Mucosa of descending colon (tissue), 3 donors: Measurements from ENCODE around the gene TRABD2B. TPM values are rescaled to one million over a fixed set of nuclear protein-coding genes. Genes with fewer than 3 reads are reported as not detected.

Experiments used
- ATAC-seq: fragments of 200-7000 bp; cut with Tn5 transposase; one replicate; pipeline ENCODE4 v1.9.1; 2020; ENCODE audit warnings: mild to moderate bottlenecking, moderate library complexity
- DNase-seq, 3 donors: peaks; one replicate each; pipeline ENCODE4 v3.0.0-alpha.2; 2020
- H3K36me3 ChIP-seq: fragments of 200-600 bp; one replicate; pipeline ENCODE4 v1.8.0; 2021; ENCODE audit warnings: low read depth, mild to moderate bottlenecking
- H3K4me1 ChIP-seq: fragments of 200-600 bp; one replicate; pipeline ENCODE4 v1.8.0; 2021; ENCODE audit warnings: low read depth, mild to moderate bottlenecking
- H3K4me3 ChIP-seq: fragments of 200-600 bp; one replicate; pipeline ENCODE4 v1.8.0; 2021; ENCODE audit warnings: mild to moderate bottlenecking
- H3K9me3 ChIP-seq: fragments of 200-600 bp; one replicate; pipeline ENCODE4 v1.8.0; 2021; ENCODE audit warnings: mild to moderate bottlenecking
- CTCF ChIP-seq: fragments of 200-600 bp; IDR thresholded peaks from one replicate; pipeline ENCODE4 v1.8.0; 2022; ENCODE audit warnings: antibody characterized with exemption, mild to moderate bottlenecking
- intact Hi-C, 2 donors: fragments of 100-400 bp; cut with DNase I in 1 of 2; cut with micrococcal nuclease in 1 of 2; formaldehyde crosslinking; loops; one replicate each; pipeline versions ENCODE4 v1.11.0 to v1.11.1; 2022; cut with DNase I, micrococcal nuclease
- total RNA-seq, 3 donors: library from RNA; stranded (reverse); fragmentation: NEBNext Ultra II Directional in 2 of 3; extraction: Animal tissue kit (Norgen Biotek cat#: 25700) in 2 of 3; gene quantifications; one replicate each; pipeline versions ENCODE4 v1.2.1 to v1.2.4, GENCODE V29; 2021 to 2023
- donor health status: DM: no; HTN: no; CAD: no; lungs with moderate emphysema.
- donor health status: DM: no; HTN: no; CAD: no.
- donor health status: DM: no; HTN: yes; CAD: no.

Gene TRABD2B
- total RNA-seq, 3 donors from 2014 or later = 0.35 to 2.0 (median 2.0) TPM

GRCh38 chr1:47890779-47891178 lies 106.4 kb downstream of the TRABD2B start:
- no peaks in the 10 kb centered on the region for H3K4me1 ChIP-seq
- intact Hi-C loops = no loop called here
- TF ChIP-seq CTCF = no peak
- no peaks in the 10 kb centered on the region for H3K36me3 ChIP-seq
- H3K9me3 ChIP-seq = no peaks in the 10 kb centered on the region
- DNase-seq (no peak), ATAC-seq (no peak)
- no peak overlapping the region for H3K4me3 ChIP-seq

- no peak for TF ChIP-seq CTCF
- Histone ChIP-seq H3K4me1 (no peaks in the 10 kb centered on the region), H3K9me3 (no peaks in the 10 kb centered on the region), H3K36me3 (no peaks in the 10 kb centered on the region), H3K4me3 (no peak overlapping the region)
- ATAC-seq (no peak), DNase-seq (no peak)
- intact Hi-C loops = no loop called here
These were observed 108.9 kb downstream of the TRABD2B start for GRCh38 chr1:47888294-47888629.

- intact Hi-C loops = no loop called here
These were observed 109.5 kb downstream of the TRABD2B start for GRCh38 chr1:47887475-47888293.

GRCh38 chr1:47887060-47887459 lies 110.1 kb downstream of the TRABD2B start:
- intact Hi-C loops = no loop called here
- H3K36me3 ChIP-seq = no peaks in the 10 kb centered on the region
- no peak for ATAC-seq
- H3K4me3 ChIP-seq = no peak overlapping the region
- no peaks in the 10 kb centered on the region for H3K4me1 ChIP-seq
- no peak for DNase-seq
- H3K9me3 ChIP-seq = no peaks in the 10 kb centered on the region
- no peak for TF ChIP-seq CTCF

More at GRCh38 chr1:47887475-47888293, 109.5 kb downstream of the TRABD2B start:
- no peak for TF ChIP-seq CTCF
- no peaks in the 10 kb centered on the region for H3K36me3 ChIP-seq
- ATAC-seq = no peak
- no peak overlapping the region for H3K4me3 ChIP-seq
- H3K4me1 ChIP-seq = no peaks in the 10 kb centered on the region
- H3K9me3 ChIP-seq = no peaks in the 10 kb centered on the region
- no peak for DNase-seq

- intact Hi-C loops = no loop called here
These were observed 111.0 kb downstream of the TRABD2B start for GRCh38 chr1:47886141-47886540.

More at GRCh38 chr1:47886141-47886540, 111.0 kb downstream of the TRABD2B start:
- H3K9me3 ChIP-seq = no peaks in the 10 kb centered on the region
- H3K4me1 ChIP-seq = peaks cover 2% of the 10 kb centered on the region
- DNase-seq (no peak), ATAC-seq (no peak)
- no peak for TF ChIP-seq CTCF
- H3K36me3 ChIP-seq = no peaks in the 10 kb centered on the region
- H3K4me3 ChIP-seq = no peak overlapping the region
